ENCODE results near the gene CBLC.

CBLC gene

DNA sequence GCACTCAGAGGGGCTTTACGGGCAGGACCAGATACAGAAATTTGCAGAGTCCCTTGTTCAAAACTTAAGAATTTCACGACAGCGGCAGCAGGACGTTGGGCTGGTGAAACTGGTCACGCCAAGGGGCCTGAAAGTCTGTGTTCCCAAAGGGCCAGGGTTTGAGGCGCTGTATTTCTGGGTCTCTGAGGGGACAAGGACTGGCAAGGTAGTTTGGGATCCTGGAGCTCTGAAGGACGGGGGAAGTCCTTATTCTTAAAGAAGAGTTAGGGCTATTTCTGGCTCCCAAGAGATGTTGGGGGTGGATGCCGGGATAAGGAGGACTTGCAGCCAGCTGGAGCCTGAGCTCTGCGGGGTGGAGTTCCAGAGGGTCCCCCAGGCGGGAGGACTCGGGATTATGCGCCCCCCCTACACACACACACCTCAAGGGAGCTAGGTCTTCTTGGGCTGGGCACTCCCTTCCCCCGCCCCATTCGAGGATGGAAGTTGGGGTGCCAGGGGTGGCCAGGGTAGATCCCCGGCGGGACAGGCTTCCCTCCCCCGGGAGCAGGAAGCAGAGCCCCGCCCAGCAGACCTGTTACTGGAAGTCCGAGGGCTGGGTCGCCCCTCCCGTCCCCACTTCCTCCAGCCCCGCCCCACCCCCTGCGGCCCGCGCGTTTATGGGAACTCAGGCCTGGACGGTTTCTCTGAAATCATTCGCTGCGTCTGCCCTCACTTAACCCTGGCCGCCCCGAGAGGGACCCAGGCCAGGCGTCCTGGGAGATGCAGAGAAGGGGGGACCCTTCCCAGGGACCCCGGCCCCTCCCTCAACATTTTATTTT lies 23.5 kb upstream of the CBLC start (continued):
- TF ChIP-seq ZNF664 (tag by site-specific recombination; IDR thresholded peaks at IDR 0.05): no peak
- TF ChIP-seq ZNF202 (tag by site-specific recombination; IDR thresholded peaks at IDR 0.05; ENCODE audit: borderline replicate concordance): no peak
- TF ChIP-seq ZNF843 (tag by site-specific recombination; IDR thresholded peaks at IDR 0.05): no peak
- no peak for TF ChIP-seq ZBTB21 (tag by site-specific recombination; IDR thresholded peaks at IDR 0.05)
- peak; percentile 91 for TF ChIP-seq GLIS2 (tag by site-specific recombination; IDR thresholded peaks at IDR 0.05)
- no peak for TF ChIP-seq ZNF214 (tag by site-specific recombination; IDR thresholded peaks at IDR 0.05; ENCODE audit: borderline replicate concordance)
- TF ChIP-seq ZFHX2 (tag by site-specific recombination; conservative IDR thresholded peaks at IDR 0.05): no peak
- no peak for TF ChIP-seq ZNF707 (tag by site-specific recombination; IDR thresholded peaks at IDR 0.05)
- TF ChIP-seq ZBTB7A (tag by site-specific recombination; IDR thresholded peaks at IDR 0.05; ENCODE audit: low read depth): no peak
- peak; percentile 24; the same call in 1 of the 2 replicates for TF ChIP-seq WT1 (tag by site-specific recombination; IDR thresholded peaks at IDR 0.05)
- TF ChIP-seq, protein P1, sequence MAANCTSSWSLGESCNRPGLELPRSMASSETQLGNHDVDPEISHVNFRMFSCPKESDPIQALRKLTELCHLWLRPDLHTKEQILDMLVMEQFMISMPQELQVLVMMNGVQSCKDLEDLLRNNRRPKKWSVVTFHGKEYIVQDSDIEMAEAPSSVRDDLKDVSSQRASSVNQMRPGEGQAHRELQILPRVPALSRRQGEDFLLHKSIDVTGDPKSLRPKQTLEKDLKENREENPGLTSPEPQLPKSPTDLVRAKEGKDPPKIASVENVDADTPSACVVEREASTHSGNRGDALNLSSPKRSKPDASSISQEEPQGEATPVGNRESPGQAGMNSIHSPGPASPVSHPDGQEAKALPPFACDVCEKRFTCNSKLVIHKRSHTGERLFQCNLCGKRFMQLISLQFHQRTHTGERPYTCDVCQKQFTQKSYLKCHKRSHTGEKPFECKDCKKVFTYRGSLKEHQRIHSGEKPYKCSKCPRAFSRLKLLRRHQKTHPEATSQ (tag by site-specific recombination; IDR thresholded peaks at IDR 0.05): no peak
- no peak for TF ChIP-seq ZNF10 (tag by site-specific recombination; IDR thresholded peaks at IDR 0.05)
- TF ChIP-seq, protein P2, sequence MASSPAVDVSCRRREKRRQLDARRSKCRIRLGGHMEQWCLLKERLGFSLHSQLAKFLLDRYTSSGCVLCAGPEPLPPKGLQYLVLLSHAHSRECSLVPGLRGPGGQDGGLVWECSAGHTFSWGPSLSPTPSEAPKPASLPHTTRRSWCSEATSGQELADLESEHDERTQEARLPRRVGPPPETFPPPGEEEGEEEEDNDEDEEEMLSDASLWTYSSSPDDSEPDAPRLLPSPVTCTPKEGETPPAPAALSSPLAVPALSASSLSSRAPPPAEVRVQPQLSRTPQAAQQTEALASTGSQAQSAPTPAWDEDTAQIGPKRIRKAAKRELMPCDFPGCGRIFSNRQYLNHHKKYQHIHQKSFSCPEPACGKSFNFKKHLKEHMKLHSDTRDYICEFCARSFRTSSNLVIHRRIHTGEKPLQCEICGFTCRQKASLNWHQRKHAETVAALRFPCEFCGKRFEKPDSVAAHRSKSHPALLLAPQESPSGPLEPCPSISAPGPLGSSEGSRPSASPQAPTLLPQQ (tag by site-specific recombination; IDR thresholded peaks at IDR 0.05): 0 out of 2 replicates have a peak, but pooled peaks have one; percentile 20
- TF ChIP-seq ZNF19 (tag by site-specific recombination; IDR thresholded peaks at IDR 0.05; ENCODE audit: low read depth): no peak
- no peak for TF ChIP-seq TCF7L2 (IDR thresholded peaks at IDR 0.05; ENCODE audit: borderline replicate concordance, low read depth, low read length)
- TF ChIP-seq ZNF514 (tag by site-specific recombination; IDR thresholded peaks at IDR 0.05): no peak
- no peak for TF ChIP-seq YY2 (tag by site-specific recombination; IDR thresholded peaks at IDR 0.05)
- no peak for TF ChIP-seq MYNN (tag by site-specific recombination; IDR thresholded peaks at IDR 0.05; ENCODE audit: borderline replicate concordance)
- TF ChIP-seq, protein P3, sequence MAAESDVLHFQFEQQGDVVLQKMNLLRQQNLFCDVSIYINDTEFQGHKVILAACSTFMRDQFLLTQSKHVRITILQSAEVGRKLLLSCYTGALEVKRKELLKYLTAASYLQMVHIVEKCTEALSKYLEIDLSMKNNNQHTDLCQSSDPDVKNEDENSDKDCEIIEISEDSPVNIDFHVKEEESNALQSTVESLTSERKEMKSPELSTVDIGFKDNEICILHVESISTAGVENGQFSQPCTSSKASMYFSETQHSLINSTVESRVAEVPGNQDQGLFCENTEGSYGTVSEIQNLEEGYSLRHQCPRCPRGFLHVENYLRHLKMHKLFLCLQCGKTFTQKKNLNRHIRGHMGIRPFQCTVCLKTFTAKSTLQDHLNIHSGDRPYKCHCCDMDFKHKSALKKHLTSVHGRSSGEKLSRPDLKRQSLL (tag by site-specific recombination; IDR thresholded peaks at IDR 0.05): no peak
- TF ChIP-seq, protein P4, sequence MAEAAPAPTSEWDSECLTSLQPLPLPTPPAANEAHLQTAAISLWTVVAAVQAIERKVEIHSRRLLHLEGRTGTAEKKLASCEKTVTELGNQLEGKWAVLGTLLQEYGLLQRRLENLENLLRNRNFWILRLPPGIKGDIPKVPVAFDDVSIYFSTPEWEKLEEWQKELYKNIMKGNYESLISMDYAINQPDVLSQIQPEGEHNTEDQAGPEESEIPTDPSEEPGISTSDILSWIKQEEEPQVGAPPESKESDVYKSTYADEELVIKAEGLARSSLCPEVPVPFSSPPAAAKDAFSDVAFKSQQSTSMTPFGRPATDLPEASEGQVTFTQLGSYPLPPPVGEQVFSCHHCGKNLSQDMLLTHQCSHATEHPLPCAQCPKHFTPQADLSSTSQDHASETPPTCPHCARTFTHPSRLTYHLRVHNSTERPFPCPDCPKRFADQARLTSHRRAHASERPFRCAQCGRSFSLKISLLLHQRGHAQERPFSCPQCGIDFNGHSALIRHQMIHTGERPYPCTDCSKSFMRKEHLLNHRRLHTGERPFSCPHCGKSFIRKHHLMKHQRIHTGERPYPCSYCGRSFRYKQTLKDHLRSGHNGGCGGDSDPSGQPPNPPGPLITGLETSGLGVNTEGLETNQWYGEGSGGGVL (tag by site-specific recombination; IDR thresholded peaks at IDR 0.05): peak; percentile 69
- no peak for TF ChIP-seq ZFP69B (tag by site-specific recombination; IDR thresholded peaks at IDR 0.05)
- TF ChIP-seq ZNF248 (tag by site-specific recombination; IDR thresholded peaks at IDR 0.05): no peak
- no peak for TF ChIP-seq ZSCAN16 (tag by site-specific recombination; IDR thresholded peaks at IDR 0.05)
- no peak for TF ChIP-seq ZNF302 (tag by site-specific recombination; IDR thresholded peaks at IDR 0.05; ENCODE audit: low read depth)
- no peak for TF ChIP-seq ZNF521 (tag by site-specific recombination; IDR thresholded peaks at IDR 0.05)
- 0 out of 2 replicates have a peak, but pooled peaks have one; percentile 35 for TF ChIP-seq ZNF423 (tag by site-specific recombination; IDR thresholded peaks at IDR 0.05)
- TF ChIP-seq, protein P5, sequence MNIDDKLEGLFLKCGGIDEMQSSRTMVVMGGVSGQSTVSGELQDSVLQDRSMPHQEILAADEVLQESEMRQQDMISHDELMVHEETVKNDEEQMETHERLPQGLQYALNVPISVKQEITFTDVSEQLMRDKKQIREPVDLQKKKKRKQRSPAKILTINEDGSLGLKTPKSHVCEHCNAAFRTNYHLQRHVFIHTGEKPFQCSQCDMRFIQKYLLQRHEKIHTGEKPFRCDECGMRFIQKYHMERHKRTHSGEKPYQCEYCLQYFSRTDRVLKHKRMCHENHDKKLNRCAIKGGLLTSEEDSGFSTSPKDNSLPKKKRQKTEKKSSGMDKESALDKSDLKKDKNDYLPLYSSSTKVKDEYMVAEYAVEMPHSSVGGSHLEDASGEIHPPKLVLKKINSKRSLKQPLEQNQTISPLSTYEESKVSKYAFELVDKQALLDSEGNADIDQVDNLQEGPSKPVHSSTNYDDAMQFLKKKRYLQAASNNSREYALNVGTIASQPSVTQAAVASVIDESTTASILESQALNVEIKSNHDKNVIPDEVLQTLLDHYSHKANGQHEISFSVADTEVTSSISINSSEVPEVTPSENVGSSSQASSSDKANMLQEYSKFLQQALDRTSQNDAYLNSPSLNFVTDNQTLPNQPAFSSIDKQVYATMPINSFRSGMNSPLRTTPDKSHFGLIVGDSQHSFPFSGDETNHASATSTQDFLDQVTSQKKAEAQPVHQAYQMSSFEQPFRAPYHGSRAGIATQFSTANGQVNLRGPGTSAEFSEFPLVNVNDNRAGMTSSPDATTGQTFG (tag by site-specific recombination; IDR thresholded peaks at IDR 0.05; ENCODE audit: borderline replicate concordance): no peak
- TF ChIP-seq, protein P6, sequence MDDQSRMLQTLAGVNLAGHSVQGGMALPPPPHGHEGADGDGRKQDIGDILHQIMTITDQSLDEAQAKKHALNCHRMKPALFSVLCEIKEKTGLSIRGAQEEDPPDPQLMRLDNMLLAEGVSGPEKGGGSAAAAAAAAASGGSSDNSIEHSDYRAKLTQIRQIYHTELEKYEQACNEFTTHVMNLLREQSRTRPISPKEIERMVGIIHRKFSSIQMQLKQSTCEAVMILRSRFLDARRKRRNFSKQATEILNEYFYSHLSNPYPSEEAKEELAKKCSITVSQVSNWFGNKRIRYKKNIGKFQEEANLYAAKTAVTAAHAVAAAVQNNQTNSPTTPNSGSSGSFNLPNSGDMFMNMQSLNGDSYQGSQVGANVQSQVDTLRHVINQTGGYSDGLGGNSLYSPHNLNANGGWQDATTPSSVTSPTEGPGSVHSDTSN (CRISPR knock-in tag; IDR thresholded peaks at IDR 0.05): no peak
